WTC11 (cell line): Measurements from ENCODE around the gene SEC16A. TPM values are rescaled to one million over a fixed set of nuclear protein-coding genes. Genes with fewer than 3 reads are reported as not detected.

Experiments used
- ATAC-seq: fragments of 200-7000 bp; cut with Tn5 transposase; 2 replicates; pipeline ENCODE4 v1.10.0; 2021; ENCODE audit warnings: mild to moderate bottlenecking, moderate library complexity
- CTCF ChIA-PET: fragments of 300-600 bp; sonication (Branson Sonifier 250); formaldehyde crosslinking; loops from one replicate; lab custom pipeline; 2021; ENCODE audit warnings: antibody characterized with exemption; lab: Charles Lee
- POLR2A ChIA-PET: fragments of 350-600 bp; sonication (Branson Sonifier 250); formaldehyde crosslinking; loops from one replicate; lab custom pipeline; 2021; ENCODE audit warnings: antibody characterized with exemption; lab: Charles Lee
- DNase-seq: peaks from one replicate; pipeline ENCODE4 v3.0.0; 2021; ENCODE audit warnings: low spot score
- H3K27ac Mint-ChIP-seq: 2 replicates; pipeline ENCODE4 v1.8.0; 2021; ENCODE audit warnings: mixed read lengths
- H3K27me3 Mint-ChIP-seq: 2 replicates; pipeline ENCODE4 v1.8.0; 2021; ENCODE audit warnings: low read depth, mild to moderate bottlenecking, moderate library complexity, mixed read lengths
- H3K36me3 Mint-ChIP-seq: 2 replicates; pipeline ENCODE4 v1.8.0; 2021; ENCODE audit warnings: mixed read lengths
- H3K4me1 Mint-ChIP-seq: 2 replicates; pipeline ENCODE4 v1.8.0; 2022; ENCODE audit warnings: mixed read lengths
- H3K4me3 Mint-ChIP-seq: 2 replicates; pipeline ENCODE4 v1.8.0; 2021; ENCODE audit warnings: mild to moderate bottlenecking, moderate library complexity, mixed read lengths
- H3K9me3 Mint-ChIP-seq: 2 replicates; pipeline ENCODE4 v1.8.0; 2021; ENCODE audit warnings: mixed read lengths
- ATF1 ChIP-seq: sonication (generic); formaldehyde crosslinking; IDR thresholded peaks from 2 replicates; pipeline ENCODE4 v1.8.1; 2023; ENCODE audit warnings: mild to moderate bottlenecking, moderate library complexity, missing genetic modification reagents
- CREB1 ChIP-seq: sonication (generic); formaldehyde crosslinking; IDR thresholded peaks from 2 replicates; pipeline ENCODE4 v1.8.0; 2023; ENCODE audit warnings: mild to moderate bottlenecking, missing genetic modification reagents
- CREM ChIP-seq: sonication (generic); formaldehyde crosslinking; IDR thresholded peaks from 2 replicates; pipeline ENCODE4 v1.8.1; 2022; ENCODE audit warnings: mild to moderate bottlenecking, missing genetic modification reagents, moderate library complexity
- ELF4 ChIP-seq: sonication (generic); formaldehyde crosslinking; IDR thresholded peaks from 2 replicates; pipeline ENCODE4 v1.8.1; 2022; ENCODE audit warnings: low read depth, mild to moderate bottlenecking, moderate library complexity, missing genetic modification reagents
- ESRRA ChIP-seq: sonication (generic); formaldehyde crosslinking; IDR thresholded peaks from 2 replicates; pipeline ENCODE4 v1.8.1; 2022; ENCODE audit warnings: mild to moderate bottlenecking, missing genetic modification reagents, borderline replicate concordance
- FOXJ3 ChIP-seq: sonication (generic); formaldehyde crosslinking; IDR thresholded peaks from 2 replicates; pipeline ENCODE4 v1.9.0; 2021; ENCODE audit warnings: missing genetic modification reagents, mild to moderate bottlenecking, borderline replicate concordance
- GRHL2 ChIP-seq: fragments of 250-450 bp; sonication (Bioruptor Pico); IDR thresholded peaks from 2 replicates; pipeline ENCODE4 v1.8.0; 2022; ENCODE audit warnings: mild to moderate bottlenecking, moderate library complexity; ENCODE audit not compliant: insufficient replicate concordance, severe bottlenecking
- NFATC4 ChIP-seq: fragments of 250-450 bp; sonication (Bioruptor Pico); IDR thresholded peaks from 2 replicates; pipeline ENCODE4 v1.9.0; 2021; ENCODE audit warnings: mild to moderate bottlenecking
- PRRX2 ChIP-seq: fragments of 250-450 bp; sonication (Bioruptor Pico); IDR thresholded peaks from 2 replicates; pipeline ENCODE4 v1.8.0; 2021; ENCODE audit warnings: mild to moderate bottlenecking
- RORB ChIP-seq: fragments of 250-450 bp; sonication (Bioruptor Pico); IDR thresholded peaks from 2 replicates; pipeline ENCODE4 v1.9.0; 2021; ENCODE audit warnings: mild to moderate bottlenecking
- SMAD3 ChIP-seq: sonication (generic); formaldehyde crosslinking; IDR thresholded peaks from 2 replicates; pipeline ENCODE4 v1.8.0; 2022; ENCODE audit warnings: missing genetic modification reagents, mild to moderate bottlenecking, borderline replicate concordance
- SOX15 ChIP-seq: fragments of 250-450 bp; sonication (Bioruptor Pico); IDR thresholded peaks from 2 replicates; pipeline ENCODE4 v1.9.0; 2021; ENCODE audit warnings: mild to moderate bottlenecking
- ZNF423 ChIP-seq: fragments of 250-450 bp; sonication (Bioruptor Pico); IDR thresholded peaks from 2 replicates; pipeline ENCODE4 v2.1.2; 2022; ENCODE audit warnings: mild to moderate bottlenecking, moderate library complexity
- ZNF512 ChIP-seq: sonication (generic); formaldehyde crosslinking; IDR thresholded peaks from 2 replicates; pipeline ENCODE4 v1.8.1; 2022; ENCODE audit warnings: missing genetic modification reagents, borderline replicate concordance
- total RNA-seq: library from RNA; stranded (reverse); gene quantifications from 3 replicates; pipeline ENCODE4 v1.2.3, GENCODE V29; 2021
- TF ChIP-seq, protein P1 (sequence below): sonication (generic); formaldehyde crosslinking; IDR thresholded peaks from 2 replicates; pipeline ENCODE4 v1.8.0; 2023; ENCODE audit warnings: missing genetic modification reagents, mild to moderate bottlenecking, borderline replicate concordance
- TF ChIP-seq, protein P2 (sequence below): sonication (generic); formaldehyde crosslinking; IDR thresholded peaks from 2 replicates; pipeline ENCODE4 v1.8.1; 2022; ENCODE audit warnings: mild to moderate bottlenecking, missing genetic modification reagents, moderate library complexity, borderline replicate concordance
- TF ChIP-seq, protein P3 (sequence below): sonication (generic); formaldehyde crosslinking; IDR thresholded peaks from 2 replicates; pipeline ENCODE4 v1.8.0; 2022; ENCODE audit warnings: mild to moderate bottlenecking, missing genetic modification reagents
- TF ChIP-seq, protein P4 (sequence below): fragments of 250-450 bp; sonication (Bioruptor Pico); IDR thresholded peaks from 2 replicates; pipeline ENCODE4 v1.8.0; 2021; ENCODE audit warnings: mild to moderate bottlenecking

SEC16A gene
- total RNA-seq, 1 experiment from 2014 or later: 70.9 TPM

DNA sequence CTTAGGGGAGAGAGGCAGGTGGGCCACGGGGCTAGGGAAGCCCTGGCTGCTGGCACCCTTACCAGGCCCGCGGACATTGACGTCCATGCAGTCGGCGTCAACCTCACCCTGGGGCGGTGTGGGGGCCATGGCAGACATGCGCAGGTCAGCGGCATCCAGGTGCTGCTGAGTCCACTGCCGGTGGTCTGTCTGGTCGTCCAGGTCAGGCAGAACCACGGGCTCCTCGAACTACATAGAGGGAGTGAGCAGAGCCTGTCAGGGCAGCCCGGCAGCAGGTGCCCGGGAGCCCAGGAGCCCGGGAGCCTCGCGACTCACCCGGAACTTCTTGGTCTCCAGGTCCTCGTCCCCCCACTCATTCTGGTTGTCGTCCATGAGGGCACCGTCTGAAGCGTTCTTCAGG is 18.8 kb upstream of the SEC16A start:
- DNase-seq (no peak), ATAC-seq (no peak)
- POLR2A ChIA-PET: no interaction called here
- no peaks in the 10 kb centered on the region for H3K4me1 Mint-ChIP-seq
- H3K27me3 Mint-ChIP-seq: no peaks in the 10 kb centered on the region
- CTCF ChIA-PET: no interaction called here
- no peak for TF ChIP-seq ATF1 (CRISPR knock-in tag)
- TF ChIP-seq, protein P1, sequence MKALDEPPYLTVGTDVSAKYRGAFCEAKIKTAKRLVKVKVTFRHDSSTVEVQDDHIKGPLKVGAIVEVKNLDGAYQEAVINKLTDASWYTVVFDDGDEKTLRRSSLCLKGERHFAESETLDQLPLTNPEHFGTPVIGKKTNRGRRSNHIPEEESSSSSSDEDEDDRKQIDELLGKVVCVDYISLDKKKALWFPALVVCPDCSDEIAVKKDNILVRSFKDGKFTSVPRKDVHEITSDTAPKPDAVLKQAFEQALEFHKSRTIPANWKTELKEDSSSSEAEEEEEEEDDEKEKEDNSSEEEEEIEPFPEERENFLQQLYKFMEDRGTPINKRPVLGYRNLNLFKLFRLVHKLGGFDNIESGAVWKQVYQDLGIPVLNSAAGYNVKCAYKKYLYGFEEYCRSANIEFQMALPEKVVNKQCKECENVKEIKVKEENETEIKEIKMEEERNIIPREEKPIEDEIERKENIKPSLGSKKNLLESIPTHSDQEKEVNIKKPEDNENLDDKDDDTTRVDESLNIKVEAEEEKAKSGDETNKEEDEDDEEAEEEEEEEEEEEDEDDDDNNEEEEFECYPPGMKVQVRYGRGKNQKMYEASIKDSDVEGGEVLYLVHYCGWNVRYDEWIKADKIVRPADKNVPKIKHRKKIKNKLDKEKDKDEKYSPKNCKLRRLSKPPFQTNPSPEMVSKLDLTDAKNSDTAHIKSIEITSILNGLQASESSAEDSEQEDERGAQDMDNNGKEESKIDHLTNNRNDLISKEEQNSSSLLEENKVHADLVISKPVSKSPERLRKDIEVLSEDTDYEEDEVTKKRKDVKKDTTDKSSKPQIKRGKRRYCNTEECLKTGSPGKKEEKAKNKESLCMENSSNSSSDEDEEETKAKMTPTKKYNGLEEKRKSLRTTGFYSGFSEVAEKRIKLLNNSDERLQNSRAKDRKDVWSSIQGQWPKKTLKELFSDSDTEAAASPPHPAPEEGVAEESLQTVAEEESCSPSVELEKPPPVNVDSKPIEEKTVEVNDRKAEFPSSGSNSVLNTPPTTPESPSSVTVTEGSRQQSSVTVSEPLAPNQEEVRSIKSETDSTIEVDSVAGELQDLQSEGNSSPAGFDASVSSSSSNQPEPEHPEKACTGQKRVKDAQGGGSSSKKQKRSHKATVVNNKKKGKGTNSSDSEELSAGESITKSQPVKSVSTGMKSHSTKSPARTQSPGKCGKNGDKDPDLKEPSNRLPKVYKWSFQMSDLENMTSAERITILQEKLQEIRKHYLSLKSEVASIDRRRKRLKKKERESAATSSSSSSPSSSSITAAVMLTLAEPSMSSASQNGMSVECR (CRISPR knock-in tag): no peak
- TF ChIP-seq, protein P2, sequence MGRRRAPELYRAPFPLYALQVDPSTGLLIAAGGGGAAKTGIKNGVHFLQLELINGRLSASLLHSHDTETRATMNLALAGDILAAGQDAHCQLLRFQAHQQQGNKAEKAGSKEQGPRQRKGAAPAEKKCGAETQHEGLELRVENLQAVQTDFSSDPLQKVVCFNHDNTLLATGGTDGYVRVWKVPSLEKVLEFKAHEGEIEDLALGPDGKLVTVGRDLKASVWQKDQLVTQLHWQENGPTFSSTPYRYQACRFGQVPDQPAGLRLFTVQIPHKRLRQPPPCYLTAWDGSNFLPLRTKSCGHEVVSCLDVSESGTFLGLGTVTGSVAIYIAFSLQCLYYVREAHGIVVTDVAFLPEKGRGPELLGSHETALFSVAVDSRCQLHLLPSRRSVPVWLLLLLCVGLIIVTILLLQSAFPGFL (CRISPR knock-in tag): no peak
- TF ChIP-seq CREM: no peak
- TF ChIP-seq RORB (CRISPR knock-in tag): no peak
- no peak for TF ChIP-seq ESRRA (CRISPR knock-in tag)
- TF ChIP-seq NFATC4 (CRISPR knock-in tag): no peak
- no peak for TF ChIP-seq SMAD3 (CRISPR knock-in tag)
- TF ChIP-seq PRRX2: no peak
- TF ChIP-seq ZNF423 (CRISPR knock-in tag): no peak
- TF ChIP-seq GRHL2 (CRISPR knock-in tag): no peak
- no peak for TF ChIP-seq FOXJ3 (CRISPR knock-in tag)
- TF ChIP-seq, protein P3, sequence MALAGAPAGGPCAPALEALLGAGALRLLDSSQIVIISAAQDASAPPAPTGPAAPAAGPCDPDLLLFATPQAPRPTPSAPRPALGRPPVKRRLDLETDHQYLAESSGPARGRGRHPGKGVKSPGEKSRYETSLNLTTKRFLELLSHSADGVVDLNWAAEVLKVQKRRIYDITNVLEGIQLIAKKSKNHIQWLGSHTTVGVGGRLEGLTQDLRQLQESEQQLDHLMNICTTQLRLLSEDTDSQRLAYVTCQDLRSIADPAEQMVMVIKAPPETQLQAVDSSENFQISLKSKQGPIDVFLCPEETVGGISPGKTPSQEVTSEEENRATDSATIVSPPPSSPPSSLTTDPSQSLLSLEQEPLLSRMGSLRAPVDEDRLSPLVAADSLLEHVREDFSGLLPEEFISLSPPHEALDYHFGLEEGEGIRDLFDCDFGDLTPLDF (CRISPR knock-in tag): no peak
- TF ChIP-seq ELF4: no peak
- no peak for TF ChIP-seq ZNF512 (CRISPR knock-in tag)
- TF ChIP-seq SOX15 (CRISPR knock-in tag): no peak
- TF ChIP-seq, protein P4, sequence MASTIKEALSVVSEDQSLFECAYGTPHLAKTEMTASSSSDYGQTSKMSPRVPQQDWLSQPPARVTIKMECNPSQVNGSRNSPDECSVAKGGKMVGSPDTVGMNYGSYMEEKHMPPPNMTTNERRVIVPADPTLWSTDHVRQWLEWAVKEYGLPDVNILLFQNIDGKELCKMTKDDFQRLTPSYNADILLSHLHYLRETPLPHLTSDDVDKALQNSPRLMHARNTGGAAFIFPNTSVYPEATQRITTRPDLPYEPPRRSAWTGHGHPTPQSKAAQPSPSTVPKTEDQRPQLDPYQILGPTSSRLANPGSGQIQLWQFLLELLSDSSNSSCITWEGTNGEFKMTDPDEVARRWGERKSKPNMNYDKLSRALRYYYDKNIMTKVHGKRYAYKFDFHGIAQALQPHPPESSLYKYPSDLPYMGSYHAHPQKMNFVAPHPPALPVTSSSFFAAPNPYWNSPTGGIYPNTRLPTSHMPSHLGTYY (CRISPR knock-in tag): no peak
- TF ChIP-seq CREB1 (CRISPR knock-in tag): no peak
- H3K4me3 Mint-ChIP-seq: no peak overlapping the region
- H3K36me3 Mint-ChIP-seq: peaks cover 31% of the 10 kb centered on the region
- no peaks in the 10 kb centered on the region for H3K9me3 Mint-ChIP-seq
- H3K27ac Mint-ChIP-seq: no peak overlapping the region
